Ovary (tissue), 3 donors: Measurements from ENCODE around the gene FGR.

ENCODE experiments used
- CTCF ChIP-seq, 3 donors: fragments of 450-650 bp in 2 of 3; fragments of 200-600 bp in 1 of 3; IDR thresholded peaks; one replicate each; pipeline versions ENCODE4 v1.5.1 to v1.8.0; 2016 to 2022; ENCODE audit warnings: antibody characterized with exemption in 3 of 3, mild to moderate bottlenecking in 1 of 3
- EP300 ChIP-seq: sonication (generic); formaldehyde crosslinking; IDR thresholded peaks from one replicate; pipeline ENCODE4 v1.6.1; 2017; ENCODE audit warnings: antibody characterized with exemption
- donor health status: DM: no; HTN: no; CAD: no.

GRCh38 chr1:27566462-27567145 lies 68.4 kb downstream of the FGR start:
- no peak for TF ChIP-seq CTCF (IDR thresholded peaks at IDR 0.05)
- TF ChIP-seq EP300 = no peak
